Spleen (tissue), 7 donors: ENCODE data around the gene PTGER2.

Experiments used
- CTCF ChIP-seq, 11 experiments: fragments of 200-600 bp in 7 of 11; fragments of 450-650 bp in 4 of 11; sonication (generic) in 4 of 11; IDR thresholded peaks in 8 of 11; conservative IDR thresholded peaks in 3 of 11; 1 replicate in 7 of 11; 2 replicates in 4 of 11; pipeline versions ENCODE4 v1.4.0 to v1.8.0; 2016 to 2021; ENCODE audit warnings: antibody characterized with exemption in 11 of 11, inconsistent platforms in 4 of 11, mild to moderate bottlenecking in 1 of 11
- POLR2A ChIP-seq, 3 donors: fragments of 450-650 bp; IDR thresholded peaks; one replicate each; pipeline ENCODE4 v1.5.1; 2017; ENCODE audit warnings: antibody characterized with exemption in 3 of 3, mild to moderate bottlenecking in 1 of 3
- donor health status: DM: no; HTN: no; CAD: no; lungs with moderate emphysema.
- donor health status: DM: no; HTN: no; CAD: no.
- donor health status: DM: no; HTN: no; CAD: no.

- TF ChIP-seq POLR2A (IDR thresholded peaks at IDR 0.05) (no peak), CTCF (IDR thresholded peaks at IDR 0.05 in 8 of 11, conservative IDR thresholded peaks at IDR 0.05 in 3 of 11) (no peak)
These were observed 49.1 kb downstream of the PTGER2 start for GRCh38 chr14:52363041-52363704.
